ENCODE measurements around the gene SMTN. TPM values are rescaled to one million over a fixed set of nuclear protein-coding genes. Genes with fewer than 3 reads are reported as not detected.

The SMTN gene
- total and polyA plus RNA-seq, 10 of the 15 experiments (the other 5 are each of a cell fraction or from before 2014, with no cell fraction given), result 0.92 to 21.9 (median 4.8) TPM

DNA sequence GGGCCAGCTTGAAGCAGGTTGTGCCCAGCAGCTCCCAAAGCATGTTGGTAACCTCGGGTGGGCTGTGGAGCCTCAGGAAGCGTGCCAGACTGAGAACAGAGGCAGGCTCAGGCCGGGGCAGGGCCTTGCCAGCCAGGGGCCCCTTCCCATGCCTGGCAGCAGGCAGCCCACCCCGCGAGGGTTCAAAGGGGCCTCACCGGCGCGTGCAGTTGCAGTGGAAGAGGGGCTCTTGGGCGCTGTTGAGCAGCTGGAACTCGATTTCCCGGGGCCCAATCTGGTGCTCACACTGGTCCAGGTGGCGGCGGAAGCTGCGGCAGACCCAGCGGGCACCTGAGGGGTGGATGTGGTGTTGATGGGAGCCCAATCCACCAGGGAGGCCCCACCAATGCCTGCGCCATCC is 55.6 kb downstream of the SMTN start:
- RAD21 ChIA-PET (ENCODE audit: unreplicated experiment), result no interaction called here
- SMC1A ChIA-PET (ENCODE audit: uncharacterized antibody, unreplicated experiment), result no interaction called here
- H4K20me1 ChIP-seq (ENCODE audit: control insufficient read depth, insufficient read depth), result no peaks in the 10 kb centered on the region
- no peak overlapping the region for H3K27ac ChIP-seq (ENCODE audit: control insufficient read depth, insufficient read depth)
- H3K4me2 ChIP-seq (ENCODE audit: control insufficient read depth, insufficient read depth), result no peak overlapping the region
- in situ Hi-C loops (cut with MboI), result no loop called here
- no peaks in the 10 kb centered on the region for H3K36me3 ChIP-seq (ENCODE audit: control insufficient read depth in 2 of 2, insufficient read depth in 2 of 2, low read length in 1 of 2)
- no peaks in the 10 kb centered on the region for H3K27me3 ChIP-seq (replicated peaks in 1 of 2; ENCODE audit: control insufficient read depth in 2 of 2, insufficient read depth in 2 of 2, low read length in 1 of 2)
- no TSS peak for BruUV-seq (replicated peaks)
- H3K9me3 ChIP-seq (replicated peaks; ENCODE audit: control insufficient read depth, insufficient read depth, low read length), result no peaks in the 10 kb centered on the region
- TF ChIP-seq MYB (IDR thresholded peaks at IDR 0.05; ENCODE audit: borderline replicate concordance, low read depth, low read length), result no peak
- TF ChIP-seq SMAD5 (IDR thresholded peaks at IDR 0.05; ENCODE audit: low read depth), result no peak
- TF ChIP-seq, protein P1, sequence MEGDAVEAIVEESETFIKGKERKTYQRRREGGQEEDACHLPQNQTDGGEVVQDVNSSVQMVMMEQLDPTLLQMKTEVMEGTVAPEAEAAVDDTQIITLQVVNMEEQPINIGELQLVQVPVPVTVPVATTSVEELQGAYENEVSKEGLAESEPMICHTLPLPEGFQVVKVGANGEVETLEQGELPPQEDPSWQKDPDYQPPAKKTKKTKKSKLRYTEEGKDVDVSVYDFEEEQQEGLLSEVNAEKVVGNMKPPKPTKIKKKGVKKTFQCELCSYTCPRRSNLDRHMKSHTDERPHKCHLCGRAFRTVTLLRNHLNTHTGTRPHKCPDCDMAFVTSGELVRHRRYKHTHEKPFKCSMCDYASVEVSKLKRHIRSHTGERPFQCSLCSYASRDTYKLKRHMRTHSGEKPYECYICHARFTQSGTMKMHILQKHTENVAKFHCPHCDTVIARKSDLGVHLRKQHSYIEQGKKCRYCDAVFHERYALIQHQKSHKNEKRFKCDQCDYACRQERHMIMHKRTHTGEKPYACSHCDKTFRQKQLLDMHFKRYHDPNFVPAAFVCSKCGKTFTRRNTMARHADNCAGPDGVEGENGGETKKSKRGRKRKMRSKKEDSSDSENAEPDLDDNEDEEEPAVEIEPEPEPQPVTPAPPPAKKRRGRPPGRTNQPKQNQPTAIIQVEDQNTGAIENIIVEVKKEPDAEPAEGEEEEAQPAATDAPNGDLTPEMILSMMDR (IDR thresholded peaks at IDR 0.05 in 2 of 3, conservative IDR thresholded peaks at IDR 0.05 in 1 of 3; ENCODE audit: control insufficient read depth in 2 of 3, extremely low read depth in 1 of 3, insufficient read depth in 1 of 3, low read depth in 3 of 3, low read length in 3 of 3), result no peak
- TF ChIP-seq TARDBP (IDR thresholded peaks at IDR 0.05; ENCODE audit: borderline replicate concordance), result no peak
- no peak for TF ChIP-seq IKZF1 (conservative IDR thresholded peaks at IDR 0.05)
- TF ChIP-seq HCFC1 (IDR thresholded peaks at IDR 0.05; ENCODE audit: low read length), result no peak
- TF ChIP-seq KLF5 (IDR thresholded peaks at IDR 0.05; ENCODE audit: partially characterized antibody), result no peak
- no peak for TF ChIP-seq JUND (IDR thresholded peaks at IDR 0.05; ENCODE audit: low read depth, low read length)
- TF ChIP-seq ELK1 (IDR thresholded peaks at IDR 0.05; ENCODE audit: low read depth, low read length), result no peak
- TF ChIP-seq IRF3 (IDR thresholded peaks at IDR 0.05), result no peak
- H2AFZ ChIP-seq (ENCODE audit: control insufficient read depth, low read depth, low read length), result no peak overlapping the region
- H3K9ac ChIP-seq (ENCODE audit: control insufficient read depth, insufficient read depth, low read length), result no peak overlapping the region
- H3K79me2 ChIP-seq (ENCODE audit: control insufficient read depth, insufficient read depth, low read length), result no peaks in the 10 kb centered on the region
- POLR2A ChIA-PET, result no interaction called here
- CTCF ChIA-PET, result no interaction called here
- no peak for DNase-seq (ENCODE audit: low read depth, low spot score)
- no peak for ATAC-seq
- H3K4me1 ChIP-seq (ENCODE audit: control insufficient read depth, insufficient read depth, low read length), result no peaks in the 10 kb centered on the region
- WGBS (ENCODE audit: insufficient coverage, insufficient replicate concordance, low lambda C conversion rate, missing lambda C conversion rate), result 56% methylated on average over 16 of the region's 16 CpGs
- intact Hi-C loops (cut with micrococcal nuclease; ENCODE audit: unreplicated experiment), result no loop called here
- no peak for FAIRE-seq
- H3K4me3 ChIP-seq, result no peak overlapping the region
